ENCODE results near the gene ANKRD13B.
"Not testable (repeated sequence)": the region's sequence is repeated elsewhere in the genome, so short reads cannot be mapped to it uniquely, and the experiment has no call there.

Gene ANKRD13B

GRCh38 chr17:29650396-29650795, 57.5 kb downstream of the ANKRD13B start:
- DNase-seq, result no peak

GRCh38 chr17:29651913-29652312, 59.0 kb downstream of the ANKRD13B start:
- DNase-seq, result not testable (repeated sequence)

GRCh38 chr17:29652976-29653375, 60.0 kb downstream of the ANKRD13B start:
- no peak for DNase-seq

GRCh38 chr17:29653995-29654714, 61.2 kb downstream of the ANKRD13B start:
- DNase-seq, result no peak

GRCh38 chr17:29655323-29655722, 62.4 kb downstream of the ANKRD13B start:
- DNase-seq, result no peak

GRCh38 chr17:29659155-29659554, 66.2 kb downstream of the ANKRD13B start:
- DNase-seq, result no peak

- no peak for DNase-seq
Observed at GRCh38 chr17:29661213-29661612, 68.3 kb downstream of the ANKRD13B start.

- DNase-seq, result peak in 1 of 2 experiments; percentile 6
Observed at GRCh38 chr17:29663155-29663554, 70.2 kb downstream of the ANKRD13B start.
